H1 (cell line): Measurements from ENCODE around the gene SOBP. TPM values are rescaled to one million over a fixed set of nuclear protein-coding genes. Genes with fewer than 3 reads are reported as not detected.

Experiments
- PHF8 ChIP-seq: fragments of 200-600 bp; sonication (generic); conservative IDR thresholded peaks from 2 replicates; pipeline ENCODE4 v1.7.1; 2012; ENCODE audit warnings: low read depth, mild to moderate bottlenecking, inconsistent platforms, low read length, moderate library complexity
- POU5F1 ChIP-seq: IDR thresholded peaks from 2 replicates; pipeline ENCODE4 v1.6.1; 2011; ENCODE audit warnings: low read depth, mild to moderate bottlenecking, low read length, moderate library complexity
- polyA plus RNA-seq, 7 experiments: library from polyadenylated mRNA; depleted of rRNA in 3 of 7; stranded (reverse) in 5 of 7; unstranded in 2 of 7; fragments of >200 nt in 5 of 7; fragments of 200-250 nt in 2 of 7; gene quantifications; 1 replicate in 5 of 7; 2 replicates in 1 of 7; 4 replicates in 1 of 7; pipeline versions ENCODE4 v1.2.1 to v1.2.3, GENCODE V29; 2011 to 2013; ENCODE audit warnings: missing spikeins in 2 of 7, mixed read lengths in 2 of 7
- total RNA-seq: library from RNA; stranded (reverse); fragmentation: NEBNext Ultra II Directional; extraction: Animal tissue kit (Norgen Biotek cat#: 25700); gene quantifications from 2 replicates; pipeline ENCODE4 v1.2.1, GENCODE V29; 2021

The SOBP gene
- total and polyA plus RNA-seq, 2 of the 8 experiments (the other 6 are each of a cell fraction or from before 2014, with no cell fraction given), result 0.45 to 6.2 TPM

GRCh38 chr6:107695061-107695720, 205.3 kb downstream of the SOBP start (continued):
- no peak for TF ChIP-seq POU5F1
- no peak for TF ChIP-seq PHF8
